Thoracic aorta (tissue), 2 donors: ENCODE results near the gene BATF2. TPM values are rescaled to one million over a fixed set of nuclear protein-coding genes. Genes with fewer than 3 reads are reported as not detected.

Experiments used
- ATAC-seq: fragments of 150-250 bp; one replicate; pipeline ENCODE4 v1.8.0; 2017; ENCODE audit warnings: low read depth; ENCODE audit not compliant: insufficient number of reproducible peaks, low FRiP score
- DNase-seq: peaks from one replicate; pipeline ENCODE4 v3.0.0-alpha.2; 2020; ENCODE audit warnings: low spot score
- H3K27ac ChIP-seq, 2 donors: fragments of 200-600 bp; sonication (generic); 1 replicate in 1 of 2; 2 replicates in 1 of 2; pipeline ENCODE4 v1.5.1; 2016; ENCODE audit warnings: mild to moderate bottlenecking in 2 of 2, moderate library complexity in 2 of 2
- H3K27me3 ChIP-seq: fragments of 200-600 bp; sonication (generic); replicated peaks from 2 replicates; pipeline ENCODE4 v1.6.0; 2016; ENCODE audit warnings: mild to moderate bottlenecking; ENCODE audit not compliant: insufficient read depth
- H3K36me3 ChIP-seq: fragments of 200-600 bp; sonication (generic); one replicate; pipeline ENCODE4 v1.5.1; 2016
- H3K4me1 ChIP-seq, 2 donors: fragments of 200-600 bp; sonication (generic); 1 replicate in 1 of 2; 2 replicates in 1 of 2; pipeline versions ENCODE4 v1.5.1 to v1.6.0; 2016; ENCODE audit warnings: low read depth in 2 of 2, mild to moderate bottlenecking in 1 of 2; ENCODE audit not compliant: control insufficient read depth in 1 of 2
- H3K4me3 ChIP-seq: fragments of 200-600 bp; sonication (generic); 2 replicates; pipeline ENCODE4 v1.5.1; 2016; ENCODE audit warnings: mild to moderate bottlenecking
- H3K9me3 ChIP-seq: fragments of 200-600 bp; sonication (generic); 2 replicates; pipeline ENCODE4 v1.5.1; 2016
- total RNA-seq, 2 donors: library from RNA; depleted of rRNA; stranded (reverse); fragments of >200 nt; gene quantifications; one replicate each; pipeline versions ENCODE4 v1.1.0 to v1.2.3, GENCODE V29; 2016
- TF ChIP-seq, protein P1 (sequence below): fragments of 200-600 bp; sonication (generic); IDR thresholded peaks from one replicate; pipeline ENCODE4 v1.5.1; 2019; ENCODE audit warnings: antibody characterized with exemption

The BATF2 gene
- total RNA-seq, 2 donors from 2014 or later: 0.92 to 2.6 TPM

- TF ChIP-seq, protein P1, sequence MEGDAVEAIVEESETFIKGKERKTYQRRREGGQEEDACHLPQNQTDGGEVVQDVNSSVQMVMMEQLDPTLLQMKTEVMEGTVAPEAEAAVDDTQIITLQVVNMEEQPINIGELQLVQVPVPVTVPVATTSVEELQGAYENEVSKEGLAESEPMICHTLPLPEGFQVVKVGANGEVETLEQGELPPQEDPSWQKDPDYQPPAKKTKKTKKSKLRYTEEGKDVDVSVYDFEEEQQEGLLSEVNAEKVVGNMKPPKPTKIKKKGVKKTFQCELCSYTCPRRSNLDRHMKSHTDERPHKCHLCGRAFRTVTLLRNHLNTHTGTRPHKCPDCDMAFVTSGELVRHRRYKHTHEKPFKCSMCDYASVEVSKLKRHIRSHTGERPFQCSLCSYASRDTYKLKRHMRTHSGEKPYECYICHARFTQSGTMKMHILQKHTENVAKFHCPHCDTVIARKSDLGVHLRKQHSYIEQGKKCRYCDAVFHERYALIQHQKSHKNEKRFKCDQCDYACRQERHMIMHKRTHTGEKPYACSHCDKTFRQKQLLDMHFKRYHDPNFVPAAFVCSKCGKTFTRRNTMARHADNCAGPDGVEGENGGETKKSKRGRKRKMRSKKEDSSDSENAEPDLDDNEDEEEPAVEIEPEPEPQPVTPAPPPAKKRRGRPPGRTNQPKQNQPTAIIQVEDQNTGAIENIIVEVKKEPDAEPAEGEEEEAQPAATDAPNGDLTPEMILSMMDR: no peak
- Histone ChIP-seq H3K27ac (no peak overlapping the region), H3K4me1 (no peaks in the 10 kb centered on the region), H3K9me3 (no peaks in the 10 kb centered on the region), H3K36me3 (no peaks in the 10 kb centered on the region), H3K4me3 (no peak overlapping the region), H3K27me3 (no peaks in the 10 kb centered on the region)
- ATAC-seq: no peak
- no peak for DNase-seq
Observed at GRCh38 chr11:65003282-65003681, 6.5 kb upstream of the BATF2 start.

GRCh38 chr11:65002706-65003105 is 5.9 kb upstream of the BATF2 start:
- TF ChIP-seq, protein P1: no peak
- Histone ChIP-seq H3K27me3 (no peaks in the 10 kb centered on the region), H3K9me3 (no peaks in the 10 kb centered on the region), H3K27ac (no peak overlapping the region), H3K4me3 (no peak overlapping the region), H3K36me3 (no peaks in the 10 kb centered on the region), H3K4me1 (no peaks in the 10 kb centered on the region)
- DNase-seq (no peak), ATAC-seq (no peak)

GRCh38 chr11:64999478-64999877 is 2.7 kb upstream of the BATF2 start:
- Histone ChIP-seq H3K4me3 (no peak overlapping the region), H3K9me3 (no peaks in the 10 kb centered on the region), H3K27me3 (no peaks in the 10 kb centered on the region), H3K4me1 (peaks cover 5 to 13% of the 10 kb centered on the region in 2 donors), H3K27ac (no peak overlapping the region), H3K36me3 (no peaks in the 10 kb centered on the region)
- DNase-seq: no peak
- no peak for ATAC-seq
- TF ChIP-seq, protein P1: no peak

DNA sequence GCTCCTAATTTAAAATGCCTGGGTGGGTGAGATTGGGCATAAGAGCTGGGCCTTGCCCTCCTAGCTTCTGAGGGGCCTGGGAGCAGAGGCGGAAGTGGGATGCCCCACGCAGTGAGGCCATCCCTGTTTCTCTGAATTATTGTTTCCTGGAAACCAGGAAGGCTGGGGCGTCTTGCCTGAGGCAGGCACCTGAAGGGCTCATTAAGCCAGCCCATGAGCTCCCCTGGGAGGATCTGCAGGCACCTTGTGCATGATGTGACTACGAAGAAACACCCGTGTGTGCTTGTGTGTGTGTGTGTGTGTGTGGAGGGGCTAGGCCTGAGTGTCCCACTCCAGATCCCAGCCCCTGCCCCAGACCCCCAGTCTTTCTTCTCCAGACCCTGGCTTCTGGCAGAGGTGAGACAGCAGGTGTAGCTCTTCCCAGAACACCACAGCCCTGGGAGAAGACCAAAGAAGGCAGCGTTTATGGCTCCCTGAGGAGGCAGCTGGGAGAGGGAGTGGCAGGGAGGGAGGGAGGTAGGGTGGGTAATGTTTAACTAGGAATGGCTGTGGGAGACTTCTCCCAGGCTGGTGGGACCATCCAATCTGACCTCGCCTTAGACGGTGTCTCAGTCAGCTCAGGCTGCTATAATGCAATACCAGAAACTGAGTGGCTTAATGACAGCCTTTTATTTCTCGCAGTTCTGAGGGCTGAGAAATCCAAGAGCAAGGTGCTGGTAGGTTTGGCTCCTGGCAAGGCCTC is 2.1 kb upstream of the BATF2 start:
- no peak for ATAC-seq
- Histone ChIP-seq H3K4me1 (peaks cover 5 to 13% of the 10 kb centered on the region in 2 donors), H3K27ac (no peak overlapping the region), H3K4me3 (no peak overlapping the region), H3K9me3 (no peaks in the 10 kb centered on the region), H3K27me3 (no peaks in the 10 kb centered on the region), H3K36me3 (no peaks in the 10 kb centered on the region)
- no peak for DNase-seq
- TF ChIP-seq, protein P1: no peak

GRCh38 chr11:64998141-64998540 is 1.4 kb upstream of the BATF2 start:
- ATAC-seq: no peak
- H3K9me3 ChIP-seq: no peaks in the 10 kb centered on the region
- H3K27me3 ChIP-seq: no peaks in the 10 kb centered on the region
- H3K4me1 ChIP-seq: peaks cover 5 to 13% of the 10 kb centered on the region in 2 donors
- no peak overlapping the region for H3K27ac ChIP-seq
- DNase-seq: no peak
- no peak overlapping the region for H3K4me3 ChIP-seq
- no peaks in the 10 kb centered on the region for H3K36me3 ChIP-seq
- TF ChIP-seq, protein P1: no peak
